GM21737 (cell line): ENCODE results near the gene NTRK3.
"Not testable (repeated sequence)": the region's sequence is repeated elsewhere in the genome, so short reads cannot be mapped to it uniquely, and the experiment has no call there.

Source experiments
- ATAC-seq: cut with Tn5 transposase; IDR thresholded peaks from one replicate; pipeline ENCODE4 v1.9.1; 2021; ENCODE audit warnings: mild to moderate bottlenecking, moderate library complexity; ENCODE audit not compliant: unreplicated experiment

NTRK3 gene

DNA sequence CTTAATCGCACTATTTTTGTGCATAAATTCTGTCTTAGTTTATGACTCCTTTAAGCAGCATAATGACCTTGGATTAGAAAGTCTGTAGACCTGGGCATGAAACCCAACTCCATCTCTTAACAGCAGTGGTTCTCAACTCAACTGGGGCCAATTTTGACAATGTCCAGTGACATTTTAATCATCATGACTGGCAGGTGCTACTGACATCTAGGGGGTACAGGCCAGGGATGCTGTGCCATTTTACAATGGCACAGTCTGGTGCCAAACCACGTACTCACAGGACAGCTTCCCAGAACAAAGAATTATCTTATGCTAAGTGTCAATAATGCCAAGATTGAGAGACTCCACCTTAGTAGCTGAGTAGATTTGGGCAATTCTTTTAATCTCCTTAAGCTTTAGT, 405.0 kb downstream of the NTRK3 start:
- no peak for ATAC-seq

DNA sequence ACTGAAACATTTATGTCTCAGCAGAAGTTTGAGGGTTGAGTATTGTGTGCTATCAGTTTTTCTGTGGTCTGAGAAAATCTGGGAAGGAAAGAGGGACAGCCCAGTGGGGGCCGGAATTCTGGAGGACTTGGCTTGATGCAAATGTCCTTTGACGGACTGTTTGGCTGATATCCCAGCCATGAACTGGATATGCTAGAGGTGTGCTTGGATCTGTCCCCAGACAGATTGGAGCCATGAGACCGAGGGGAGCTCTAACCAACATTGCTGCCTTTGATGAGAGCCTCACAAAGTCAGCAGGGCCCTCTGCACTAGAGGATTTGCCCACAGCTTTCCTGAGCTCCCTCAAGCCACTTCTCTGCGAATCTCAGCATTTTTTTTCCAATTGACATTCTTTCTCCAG, 405.6 kb downstream of the NTRK3 start:
- ATAC-seq, result no peak

DNA sequence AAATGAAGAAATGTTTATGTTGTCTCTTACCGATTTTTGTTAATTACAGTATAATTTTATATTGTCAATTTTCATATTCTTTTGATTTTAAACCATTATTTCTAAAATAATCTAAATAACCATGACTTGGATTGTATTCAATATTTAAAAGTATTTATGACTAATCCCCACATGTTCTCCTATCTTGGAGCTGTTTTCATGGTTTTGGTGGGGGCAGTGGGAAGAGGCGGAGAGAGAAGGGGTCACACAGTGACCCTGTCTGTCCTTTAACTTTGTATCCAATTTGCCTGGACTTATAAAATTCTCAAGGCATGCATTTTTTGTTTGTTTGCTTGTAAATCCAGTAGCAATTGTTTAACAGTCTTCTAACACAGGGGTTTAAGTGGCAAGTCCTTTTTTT, 407.4 kb downstream of the NTRK3 start:
- ATAC-seq, result no peak

DNA sequence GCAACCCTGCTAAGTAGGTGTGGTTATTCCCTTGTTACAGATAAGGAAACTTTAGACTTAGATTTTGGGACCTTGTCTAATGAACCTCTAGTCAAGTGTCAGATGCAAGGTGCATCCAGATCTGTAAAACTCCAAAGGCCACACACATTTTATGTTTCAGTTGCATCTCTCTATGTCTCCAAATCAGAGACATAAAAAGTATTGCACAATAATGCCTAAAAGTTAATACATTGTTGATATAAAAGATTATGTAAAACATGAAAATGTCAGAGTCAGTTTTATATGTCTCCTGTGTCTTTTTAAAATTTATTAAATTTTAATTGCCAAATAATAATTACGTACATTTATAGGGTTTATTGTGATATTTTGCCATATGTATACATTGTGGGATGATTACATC, 408.5 kb downstream of the NTRK3 start:
- ATAC-seq, result no peak

DNA sequence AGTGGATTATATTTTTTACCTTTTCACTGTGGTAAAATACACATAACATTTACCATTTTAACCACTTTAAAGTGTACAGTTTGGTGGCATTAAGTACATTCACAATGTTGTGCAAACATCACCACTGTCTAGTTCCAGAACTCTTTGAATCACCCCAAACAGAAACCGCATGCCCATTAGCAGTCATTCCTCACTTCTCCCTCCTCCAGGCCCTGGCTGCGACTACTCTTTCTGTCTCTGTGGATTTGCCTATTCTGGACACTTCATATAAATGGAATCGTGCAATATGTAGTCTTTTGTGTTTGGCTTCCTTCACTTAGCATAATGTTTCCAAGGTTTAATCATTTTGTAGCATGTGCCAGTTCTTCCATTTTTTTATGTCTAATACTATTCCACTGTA, 409.8 kb downstream of the NTRK3 start:
- no peak for ATAC-seq

DNA sequence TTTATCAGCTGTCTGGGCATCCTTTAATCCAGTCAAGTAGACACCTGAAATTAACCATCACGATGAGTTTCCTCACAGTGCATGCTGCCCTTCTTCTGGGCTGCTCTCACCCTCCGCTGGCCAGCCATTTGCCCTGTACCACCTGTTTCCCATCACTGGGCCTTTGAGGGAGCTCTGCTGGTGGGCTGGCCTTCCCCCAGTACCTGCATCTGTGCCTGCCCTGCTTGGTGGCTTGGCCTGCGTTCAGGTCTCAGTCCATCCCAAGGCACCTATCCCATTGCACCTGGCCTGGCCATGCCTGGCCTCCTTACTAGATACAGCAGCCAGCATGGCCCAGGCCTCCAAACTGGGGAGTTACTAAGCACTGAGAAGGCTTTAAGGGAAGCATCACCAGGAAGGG, 413.2 kb downstream of the NTRK3 start:
- ATAC-seq, result no peak

DNA sequence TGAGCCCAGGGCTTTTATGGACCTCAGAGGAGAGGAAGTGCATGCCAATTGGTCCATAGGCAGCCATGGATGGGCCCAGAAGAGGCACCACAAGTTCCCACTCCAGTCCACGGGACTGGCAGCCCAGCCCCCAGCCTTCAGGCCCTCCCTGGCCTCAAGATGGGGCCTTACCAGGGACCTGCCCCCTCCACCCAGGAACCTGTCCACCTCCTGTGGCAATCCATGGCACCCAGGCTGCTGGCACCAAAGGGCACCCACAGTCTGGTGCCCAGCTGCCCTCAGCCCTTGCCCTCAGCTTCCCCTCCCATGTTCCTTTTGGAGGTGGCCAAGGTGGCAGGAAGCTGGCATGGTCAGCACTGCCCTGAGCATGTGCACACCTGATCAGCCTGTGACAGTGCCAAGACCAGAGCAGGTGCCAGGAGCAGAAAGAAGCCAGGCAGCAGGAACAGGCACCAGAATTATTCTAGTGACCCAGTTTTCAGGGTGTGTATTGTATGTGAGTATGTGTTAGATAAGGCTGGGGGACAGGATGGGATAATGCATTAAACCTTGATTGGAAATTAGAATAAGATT, 415.0 kb downstream of the NTRK3 start:
- no peak for ATAC-seq

DNA sequence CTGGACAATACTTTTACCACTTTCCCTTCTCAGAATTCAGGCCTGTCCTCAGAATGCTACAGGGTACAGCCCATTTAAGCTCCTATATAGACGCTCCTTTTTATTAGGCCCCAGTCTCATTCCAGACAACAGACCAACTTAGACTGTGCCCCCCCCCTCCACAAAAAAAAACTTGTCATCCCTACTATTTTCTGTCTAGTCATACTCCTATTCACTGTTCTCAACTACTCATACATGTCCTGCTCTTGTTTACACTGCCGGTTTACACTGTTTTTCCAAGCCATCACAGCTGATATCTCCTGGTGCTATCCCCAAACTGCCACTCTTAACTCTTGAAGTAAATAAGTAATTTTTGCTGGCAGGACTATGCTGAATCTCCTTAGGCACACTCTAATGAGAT, 420.7 kb downstream of the NTRK3 start:
- not testable (repeated sequence) for ATAC-seq

DNA sequence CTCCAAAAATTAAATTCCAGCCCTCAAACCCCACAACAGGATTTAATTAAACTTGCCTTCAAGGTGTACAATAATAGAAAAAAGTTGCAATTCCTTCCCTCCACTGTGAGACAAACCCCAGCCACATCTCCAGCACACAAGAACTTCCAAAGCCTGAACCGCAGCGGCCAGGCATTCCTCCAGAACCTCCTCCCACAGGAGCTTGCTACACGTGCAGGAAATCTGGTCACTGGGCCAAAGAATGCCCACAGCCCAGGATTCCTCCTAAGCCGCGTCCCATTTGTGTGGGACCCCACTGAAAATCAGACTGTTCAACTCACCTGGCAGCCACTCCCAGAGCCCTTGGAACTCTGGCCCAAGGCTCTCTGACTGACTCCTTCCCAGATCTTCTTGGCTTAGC, 423.2 kb downstream of the NTRK3 start:
- ATAC-seq, result not testable (repeated sequence)

DNA sequence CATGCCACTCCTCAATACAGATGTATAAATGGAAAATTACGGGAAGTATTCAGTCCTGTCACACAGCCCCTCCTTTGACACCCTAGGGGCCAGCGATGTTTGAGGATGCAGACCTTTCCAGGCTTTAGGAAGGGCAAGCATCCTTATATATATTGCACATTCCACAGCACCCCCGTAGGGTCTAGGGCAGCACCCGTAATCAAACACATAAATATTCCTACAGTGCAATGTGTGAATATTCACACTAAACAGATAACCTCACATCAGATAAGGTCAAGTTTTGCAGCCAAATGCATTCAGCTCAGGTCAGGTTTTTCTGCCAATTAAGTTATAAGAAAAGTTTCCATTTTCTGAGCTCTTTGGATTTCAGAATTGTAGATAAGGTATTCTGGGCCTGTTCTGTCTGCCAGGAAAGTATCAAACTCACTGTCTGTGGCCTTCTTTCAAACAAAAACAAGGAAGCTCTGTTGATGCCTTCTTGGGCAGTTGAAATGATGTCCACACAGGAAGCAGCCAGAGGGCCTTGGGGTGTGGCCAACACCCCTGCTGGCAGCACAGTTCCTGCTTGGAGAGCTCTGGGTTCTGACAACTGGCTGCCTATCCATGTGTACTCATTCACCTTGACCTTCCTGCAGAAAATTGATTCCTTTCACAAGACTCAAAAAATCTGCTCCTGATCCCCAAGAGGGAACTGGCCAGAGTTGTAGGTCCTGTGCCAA, 427.0 kb downstream of the NTRK3 start:
- no peak for ATAC-seq

DNA sequence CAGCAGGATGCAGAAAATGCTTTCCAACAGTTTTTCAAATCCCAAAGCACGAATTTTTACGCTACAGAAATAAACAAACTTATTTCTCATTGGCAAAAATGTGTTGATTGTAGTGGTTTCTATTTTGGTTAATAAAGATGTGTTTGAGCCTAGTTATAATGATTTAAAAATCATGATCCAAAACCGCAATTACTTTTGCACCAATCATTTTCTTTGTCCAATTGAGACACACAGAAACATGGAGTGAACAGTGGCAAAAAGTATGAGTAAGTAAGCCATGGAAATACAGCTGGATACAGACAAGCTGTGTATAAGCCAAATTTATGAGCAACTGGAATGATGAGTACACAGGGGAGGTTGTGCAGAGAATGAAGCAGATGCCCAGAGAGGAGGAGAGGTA, 427.9 kb downstream of the NTRK3 start:
- ATAC-seq, result no peak

DNA sequence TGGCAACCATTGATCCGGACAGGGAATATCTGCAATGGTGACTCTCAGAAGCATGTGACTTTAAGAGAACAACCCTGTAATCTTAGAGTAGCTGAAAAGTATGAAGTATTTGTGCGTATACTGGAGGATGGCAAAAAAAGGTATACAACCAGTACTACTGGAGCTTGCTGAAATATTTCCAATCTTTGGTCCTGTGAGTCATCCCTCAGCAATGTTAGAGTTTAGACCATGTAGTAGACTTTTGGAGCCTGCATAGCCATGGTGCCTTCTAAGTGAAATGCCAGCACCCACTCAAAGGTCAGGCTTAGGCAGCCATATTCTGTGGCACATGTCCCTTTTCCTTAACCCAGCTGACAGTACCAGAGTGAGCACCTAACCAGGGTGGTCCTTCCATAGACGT, 429.4 kb downstream of the NTRK3 start:
- no peak for ATAC-seq

DNA sequence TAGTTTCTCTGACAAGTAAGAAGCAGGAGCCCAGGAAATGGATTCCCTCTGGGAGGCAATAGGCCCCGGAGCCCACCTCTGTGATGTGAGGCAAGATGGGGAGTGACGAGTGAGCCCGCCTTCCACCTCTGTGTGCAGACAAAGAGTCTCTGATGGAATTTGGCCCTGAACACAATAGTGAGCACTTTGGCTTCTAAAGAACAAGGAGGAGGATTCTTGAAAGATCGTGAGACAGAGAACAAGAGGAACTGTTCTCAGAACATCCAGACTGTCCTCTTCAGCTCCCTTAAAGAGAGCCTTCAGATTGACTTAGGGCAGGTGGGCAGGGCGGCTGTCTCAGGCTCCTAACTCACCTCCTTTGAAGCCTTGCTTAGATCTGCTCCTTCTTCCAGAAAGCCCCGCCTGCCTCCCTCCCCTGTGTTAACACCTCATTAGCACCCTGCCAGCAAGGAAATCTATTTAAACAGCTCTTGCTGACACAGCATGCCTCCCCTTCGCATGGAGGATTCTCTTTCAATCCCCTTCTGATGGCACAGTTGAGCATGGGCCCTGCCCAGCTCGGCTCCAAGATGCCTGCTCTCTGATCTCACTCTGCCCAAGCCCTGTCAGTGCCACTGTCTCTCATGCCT, 430.3 kb downstream of the NTRK3 start:
- ATAC-seq, result no peak

DNA sequence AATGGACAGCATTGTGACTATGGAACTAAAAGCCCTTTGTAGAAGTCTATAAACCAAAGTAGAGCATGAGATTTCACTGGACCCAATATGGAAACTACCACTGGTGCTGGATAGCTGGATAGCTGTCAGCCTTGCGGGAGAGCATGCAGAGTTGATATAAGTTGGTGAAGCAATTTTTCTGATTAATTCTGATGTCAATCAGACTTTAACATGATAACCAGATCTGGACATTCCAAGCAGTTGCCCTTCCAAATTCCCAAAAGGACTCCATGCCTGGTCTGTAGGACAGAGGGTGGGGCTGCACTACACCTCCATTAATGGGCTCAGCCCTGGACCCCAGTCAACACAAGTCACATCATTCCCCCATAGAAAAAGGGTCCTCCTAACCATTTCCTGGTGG, 437.8 kb downstream of the NTRK3 start:
- ATAC-seq, result no peak

DNA sequence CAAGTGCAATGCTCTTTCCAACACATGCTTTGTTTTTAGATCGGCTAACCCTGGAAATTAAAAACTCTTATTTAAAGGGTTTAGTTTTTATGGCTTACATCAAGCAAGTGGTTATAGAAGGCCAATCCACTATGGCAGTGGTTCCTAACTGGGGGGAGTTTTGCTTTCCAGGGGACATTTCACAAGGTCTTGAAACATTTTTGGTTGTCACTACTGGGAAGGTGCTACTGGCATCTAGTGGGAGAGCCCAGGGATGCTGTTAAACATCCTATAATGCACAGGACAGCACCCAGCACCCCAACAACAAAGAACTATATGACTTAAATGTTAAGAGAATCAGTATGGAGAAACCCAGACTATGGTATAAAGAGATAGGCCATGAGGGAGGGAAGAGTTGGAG, 439.0 kb downstream of the NTRK3 start:
- ATAC-seq, result no peak

DNA sequence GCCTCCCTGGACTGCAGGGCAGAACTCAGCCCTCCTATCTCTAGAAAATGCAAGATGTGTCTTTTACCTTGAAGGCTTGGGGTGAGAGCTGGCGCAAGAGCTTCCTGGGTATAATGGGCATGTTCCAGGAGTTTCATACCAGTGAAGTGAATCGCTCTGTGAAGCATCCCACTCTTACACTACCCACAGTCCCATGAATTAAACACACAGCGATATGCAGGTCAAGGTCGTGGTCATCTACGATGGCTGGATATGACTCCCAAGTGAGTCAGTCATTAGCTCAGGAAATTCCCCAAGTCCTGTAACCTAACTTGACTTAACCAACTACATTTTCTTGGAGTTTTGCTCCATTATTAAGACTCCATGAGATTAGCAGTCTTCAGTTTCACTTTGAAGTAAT, 439.7 kb downstream of the NTRK3 start:
- no peak for ATAC-seq

DNA sequence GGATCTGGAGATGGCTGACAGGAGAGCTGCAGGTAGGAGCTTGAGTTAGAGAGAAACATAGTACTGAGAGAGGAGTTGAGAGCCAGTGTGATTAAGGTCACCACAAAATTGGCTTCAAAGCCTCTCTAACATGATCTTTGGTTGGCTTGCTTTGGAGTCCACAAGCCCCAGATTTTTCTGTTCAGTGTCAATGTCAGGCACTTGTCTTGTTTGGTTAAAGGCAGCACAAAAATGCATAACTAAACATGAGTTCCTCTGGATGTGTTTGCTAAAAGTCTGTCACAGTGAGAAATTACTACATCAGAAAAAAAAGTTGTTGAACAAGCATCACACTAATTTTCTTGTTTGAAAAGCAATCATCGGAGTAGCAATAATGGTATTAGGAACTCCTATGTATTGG, 440.5 kb downstream of the NTRK3 start:
- no peak for ATAC-seq
